NCI-H2196 treated with DMSO at 0.1 percent for 48 hours (cell line): Measurements from ENCODE around the gene GPX4.

Experiments used
- DNase-seq: peaks from one replicate; lab custom pipeline; 2025; ENCODE audit not compliant: unreplicated experiment; lab: John Stamatoyannopoulos, UW

The GPX4 gene, protein sequence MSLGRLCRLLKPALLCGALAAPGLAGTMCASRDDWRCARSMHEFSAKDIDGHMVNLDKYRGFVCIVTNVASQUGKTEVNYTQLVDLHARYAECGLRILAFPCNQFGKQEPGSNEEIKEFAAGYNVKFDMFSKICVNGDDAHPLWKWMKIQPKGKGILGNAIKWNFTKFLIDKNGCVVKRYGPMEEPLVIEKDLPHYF

DNA sequence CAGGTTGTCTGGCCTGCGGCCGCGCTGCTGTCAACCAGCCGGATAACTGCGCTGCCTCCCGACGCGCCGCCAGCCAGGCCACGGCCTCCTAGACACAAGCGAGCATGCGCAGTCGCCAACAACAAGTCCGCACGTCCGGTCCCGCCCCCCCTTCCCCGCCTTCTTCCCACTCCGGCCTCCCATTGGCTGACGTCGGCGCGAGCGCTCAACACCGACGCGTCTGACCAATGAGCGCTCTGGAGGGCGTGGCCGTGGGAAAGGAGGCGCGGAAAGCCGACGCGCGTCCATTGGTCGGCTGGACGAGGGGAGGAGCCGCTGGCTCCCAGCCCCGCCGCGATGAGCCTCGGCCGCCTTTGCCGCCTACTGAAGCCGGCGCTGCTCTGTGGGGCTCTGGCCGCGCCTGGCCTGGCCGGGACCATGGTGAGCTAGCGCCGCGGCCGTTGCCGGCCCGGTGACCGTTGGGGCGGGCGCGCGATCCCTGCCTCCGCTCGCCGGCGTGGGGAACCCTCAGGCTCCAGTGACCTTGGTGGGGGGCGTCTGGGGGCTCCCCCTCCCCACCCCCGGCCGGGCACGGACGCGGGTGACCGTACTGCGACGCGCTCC, at the start of gene GPX4:
TSS of gene GPX4 (plus strand) at position 287 of the 603 bp plus-strand sequence. CDS start at position 337, 50 bp downstream.
- peak; percentile 96 for DNase-seq

DNA sequence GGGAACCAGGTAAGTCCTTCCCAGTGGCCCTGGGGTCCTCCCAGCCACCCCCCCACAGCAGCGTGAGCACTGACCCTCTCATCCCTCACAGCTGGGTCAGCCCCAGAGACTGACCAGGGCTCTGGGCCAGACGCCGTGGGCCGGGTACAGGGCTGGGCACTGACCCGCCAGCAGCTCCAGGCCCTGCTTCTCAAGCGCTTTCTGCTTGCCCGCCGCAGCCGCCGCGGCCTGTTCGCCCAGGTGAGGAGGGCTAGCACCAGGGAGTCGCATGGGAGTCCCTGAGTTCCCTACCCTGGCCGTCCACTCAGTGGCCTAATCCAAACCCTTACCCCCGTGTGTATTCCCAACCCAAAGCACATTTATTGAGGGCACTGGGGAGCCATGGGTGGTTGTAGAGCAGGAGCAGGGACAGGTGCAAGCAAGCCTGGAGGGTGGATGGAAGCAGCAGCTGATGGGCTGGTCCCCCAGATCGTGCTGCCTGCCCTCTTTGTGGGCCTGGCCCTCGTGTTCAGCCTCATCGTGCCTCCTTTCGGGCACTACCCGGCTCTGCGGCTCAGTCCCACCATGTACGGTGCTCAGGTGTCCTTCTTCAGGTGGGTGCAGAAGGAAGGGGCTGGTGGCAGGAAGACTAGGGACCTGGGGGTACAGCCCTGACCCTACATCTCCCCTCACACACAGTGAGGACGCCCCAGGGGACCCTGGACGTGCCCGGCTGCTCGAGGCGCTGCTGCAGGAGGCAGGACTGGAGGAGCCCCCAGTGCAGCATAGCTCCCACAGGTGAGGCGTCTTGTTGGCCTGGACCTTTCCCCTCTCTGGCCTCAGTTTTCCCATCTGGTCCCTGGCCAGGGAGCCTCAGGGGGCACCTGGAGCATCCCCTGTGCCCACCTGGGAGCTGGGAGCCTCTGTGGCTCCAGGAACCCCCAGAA, 49.4 kb upstream of the GPX4 start:
- no peak for DNase-seq

DNA sequence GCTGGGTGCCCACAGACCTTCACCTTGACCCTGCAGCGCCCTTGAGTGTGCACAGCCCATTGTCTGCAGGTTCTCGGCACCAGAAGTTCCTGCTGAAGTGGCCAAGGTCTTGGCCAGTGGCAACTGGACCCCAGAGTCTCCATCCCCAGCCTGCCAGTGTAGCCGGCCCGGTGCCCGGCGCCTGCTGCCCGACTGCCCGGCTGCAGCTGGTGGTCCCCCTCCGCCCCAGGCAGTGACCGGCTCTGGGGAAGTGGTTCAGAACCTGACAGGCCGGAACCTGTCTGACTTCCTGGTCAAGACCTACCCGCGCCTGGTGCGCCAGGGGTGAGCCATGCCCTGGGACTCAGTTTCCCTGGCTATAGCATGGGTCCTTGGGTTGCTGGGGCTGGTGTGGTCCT, 48.8 kb upstream of the GPX4 start:
- DNase-seq: no peak

DNA sequence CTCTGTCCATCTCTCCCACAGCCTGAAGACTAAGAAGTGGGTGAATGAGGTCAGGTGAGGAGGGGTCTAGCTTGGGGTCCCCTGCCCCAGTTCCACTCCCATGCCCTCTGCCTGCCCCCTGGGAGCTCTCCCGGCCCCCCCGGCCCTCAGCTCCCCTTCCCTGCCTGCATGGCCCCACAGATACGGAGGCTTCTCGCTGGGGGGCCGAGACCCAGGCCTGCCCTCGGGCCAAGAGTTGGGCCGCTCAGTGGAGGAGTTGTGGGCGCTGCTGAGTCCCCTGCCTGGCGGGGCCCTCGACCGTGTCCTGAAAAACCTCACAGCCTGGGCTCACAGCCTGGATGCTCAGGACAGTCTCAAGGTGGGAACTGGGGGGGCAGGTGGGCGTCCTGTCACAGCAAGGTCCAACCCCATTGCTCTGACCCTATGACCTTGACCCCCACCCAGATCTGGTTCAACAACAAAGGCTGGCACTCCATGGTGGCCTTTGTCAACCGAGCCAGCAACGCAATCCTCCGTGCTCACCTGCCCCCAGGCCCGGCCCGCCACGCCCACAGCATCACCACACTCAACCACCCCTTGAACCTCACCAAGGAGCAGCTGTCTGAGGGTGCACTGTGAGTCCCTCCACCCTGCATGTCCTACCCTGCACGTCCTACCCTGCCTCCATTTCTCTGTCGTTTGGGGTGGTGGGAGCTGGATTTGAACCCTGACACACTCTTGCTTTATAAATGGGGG, 47.7 kb upstream of the GPX4 start:
- no peak for DNase-seq

DNA sequence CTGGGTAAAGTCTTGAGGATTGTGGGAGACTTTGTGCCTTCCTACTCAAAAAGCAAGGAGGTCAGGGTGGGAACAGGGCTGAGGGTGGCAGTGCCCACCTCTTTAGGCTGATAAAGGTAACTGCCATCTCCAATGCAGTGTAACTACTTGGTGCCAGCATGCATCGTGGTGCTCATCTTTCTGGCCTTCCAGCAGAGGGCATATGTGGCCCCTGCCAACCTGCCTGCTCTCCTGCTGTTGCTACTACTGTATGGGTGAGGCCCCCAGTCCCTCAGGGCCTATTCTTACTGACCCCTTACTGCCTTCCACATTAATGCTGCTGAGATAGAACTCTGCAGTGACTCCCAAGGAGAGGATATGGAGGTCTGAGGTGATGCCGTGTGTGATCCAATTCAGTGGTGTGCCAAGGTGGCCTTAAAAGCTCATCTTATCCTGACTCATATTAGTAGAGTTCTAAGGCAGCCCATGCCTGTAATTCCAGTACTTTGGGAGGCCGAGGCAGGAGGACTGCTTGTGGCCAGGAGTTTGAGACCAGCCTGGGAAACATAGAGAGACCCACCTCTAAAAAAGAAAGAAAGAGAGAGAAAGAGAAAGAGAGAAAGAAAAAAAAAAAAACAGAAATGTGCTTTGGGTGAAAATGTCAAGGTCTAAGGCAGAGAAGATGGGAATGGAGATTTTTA, 46.5 kb upstream of the GPX4 start:
- peak; percentile 16 for DNase-seq

DNA sequence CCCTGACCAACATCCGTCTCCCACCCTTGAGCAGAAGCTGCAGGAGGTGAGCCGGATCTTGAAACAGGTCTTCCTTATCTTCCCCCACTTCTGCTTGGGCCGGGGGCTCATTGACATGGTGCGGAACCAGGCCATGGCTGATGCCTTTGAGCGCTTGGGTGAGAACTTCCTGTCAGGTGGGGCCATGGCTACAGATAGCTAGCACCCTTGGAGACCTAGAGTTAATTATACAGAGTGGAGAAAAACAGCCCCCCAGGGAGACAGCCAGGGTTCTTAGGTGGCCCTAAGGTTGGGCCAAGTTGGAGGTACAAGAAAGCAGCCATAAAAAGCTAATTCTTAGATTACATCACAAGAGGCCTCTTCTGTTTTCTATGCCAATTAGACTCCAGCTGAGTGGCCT, 45.7 kb upstream of the GPX4 start:
- no peak for DNase-seq

DNA sequence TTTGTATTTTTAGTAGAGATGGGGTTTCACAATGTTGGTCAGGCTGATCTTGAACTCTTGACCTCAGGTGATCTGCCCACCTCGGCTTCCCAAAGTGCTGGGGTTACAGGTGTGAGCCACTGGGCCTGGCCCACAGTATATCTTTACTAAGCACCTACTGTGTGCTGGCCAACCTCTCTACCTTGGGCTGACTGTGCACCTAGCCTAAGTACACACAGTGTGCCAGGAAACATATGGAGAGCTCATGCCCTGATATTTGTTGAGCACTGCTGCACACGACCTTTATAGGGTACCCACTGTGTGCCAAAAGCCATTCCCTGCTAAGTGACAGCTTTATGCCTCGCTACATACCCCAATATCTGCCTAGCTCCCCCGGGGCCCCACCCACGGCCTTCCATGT, 43.1 kb upstream of the GPX4 start:
- DNase-seq: no peak

DNA sequence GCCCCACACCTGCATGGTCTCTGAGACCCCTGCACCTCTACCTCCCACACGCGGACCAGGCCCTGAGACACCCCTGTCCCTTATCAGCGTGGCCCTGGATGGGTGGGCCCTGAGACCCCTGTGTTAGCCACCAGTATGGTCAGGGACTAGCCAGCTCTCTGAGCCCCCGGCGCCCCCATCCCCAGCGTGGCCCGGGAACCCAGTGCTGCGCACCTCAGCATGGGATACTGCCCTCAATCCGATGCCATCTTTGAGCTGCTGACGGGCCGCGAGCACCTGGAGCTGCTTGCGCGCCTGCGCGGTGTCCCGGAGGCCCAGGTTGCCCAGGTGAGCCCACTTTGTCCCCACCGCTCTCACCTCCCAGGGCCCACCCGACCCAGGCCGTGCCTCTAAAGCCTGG, 41.8 kb upstream of the GPX4 start:
- DNase-seq: no peak

DNA sequence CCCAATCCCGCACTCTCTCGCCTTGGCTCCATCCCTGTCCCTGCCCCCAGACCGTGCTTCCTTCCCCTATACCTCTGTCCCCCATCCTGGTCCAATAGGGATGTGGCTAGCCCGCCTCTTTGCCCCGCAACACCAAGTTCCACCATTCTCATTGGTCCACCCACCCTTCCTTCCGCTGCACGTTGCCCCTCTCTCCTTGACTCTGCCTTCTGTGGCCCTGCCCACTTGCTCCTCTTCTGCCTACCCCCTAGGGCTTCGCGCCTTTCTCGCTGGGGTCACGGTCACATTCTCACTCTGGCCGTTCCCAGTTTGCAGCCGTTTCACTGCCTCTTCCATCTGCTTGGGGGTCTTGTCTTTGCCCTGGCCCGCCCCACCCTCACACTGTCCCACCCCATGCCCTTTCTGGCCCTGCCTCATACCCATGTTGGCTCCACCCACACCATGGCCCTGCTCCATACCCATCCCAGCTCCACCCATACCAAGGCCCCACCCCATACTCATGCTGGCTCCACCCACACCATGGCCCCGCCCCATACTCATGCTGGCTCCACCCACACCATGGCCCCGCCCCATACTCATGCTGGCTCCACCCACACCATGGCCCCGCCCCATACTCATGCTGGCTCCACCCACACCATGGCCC, 41.3 kb upstream of the GPX4 start:
- DNase-seq: no peak

DNA sequence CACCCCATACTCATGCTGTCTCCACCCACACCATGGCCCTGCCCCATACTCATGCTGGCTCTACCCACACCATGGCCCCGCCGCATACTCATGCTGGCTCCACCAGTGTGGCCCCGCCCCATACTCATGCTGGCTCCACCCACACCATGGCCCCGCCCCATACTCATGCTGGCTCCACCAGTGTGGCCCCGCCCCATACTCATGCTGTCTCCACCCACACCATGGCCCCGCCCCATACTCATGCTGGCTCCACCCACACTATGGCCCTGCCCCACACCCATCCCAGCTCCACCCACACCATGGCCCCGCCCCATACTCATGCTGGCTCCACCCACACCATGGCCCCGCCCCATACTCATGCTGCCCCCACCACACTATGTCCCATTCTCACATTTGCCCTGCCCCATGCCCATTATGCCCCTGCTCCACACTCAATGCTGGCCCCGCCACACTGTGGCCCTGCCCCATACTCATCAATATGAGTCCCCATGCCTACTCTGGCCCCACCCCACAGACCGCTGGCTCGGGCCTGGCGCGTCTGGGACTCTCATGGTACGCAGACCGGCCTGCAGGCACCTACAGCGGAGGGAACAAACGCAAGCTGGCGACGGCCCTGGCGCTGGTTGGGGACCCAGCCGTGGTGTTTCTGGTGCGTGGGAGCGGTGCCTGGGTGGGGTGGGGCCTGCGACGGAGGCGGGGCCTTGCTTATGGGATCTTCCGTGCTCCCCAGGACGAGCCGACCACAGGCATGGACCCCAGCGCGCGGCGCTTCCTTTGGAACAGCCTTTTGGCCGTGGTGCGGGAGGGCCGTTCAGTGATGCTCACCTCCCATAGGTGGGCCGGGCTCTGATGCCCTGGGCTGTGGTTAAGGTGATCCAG, 40.5 kb upstream of the GPX4 start:
- no peak for DNase-seq

DNA sequence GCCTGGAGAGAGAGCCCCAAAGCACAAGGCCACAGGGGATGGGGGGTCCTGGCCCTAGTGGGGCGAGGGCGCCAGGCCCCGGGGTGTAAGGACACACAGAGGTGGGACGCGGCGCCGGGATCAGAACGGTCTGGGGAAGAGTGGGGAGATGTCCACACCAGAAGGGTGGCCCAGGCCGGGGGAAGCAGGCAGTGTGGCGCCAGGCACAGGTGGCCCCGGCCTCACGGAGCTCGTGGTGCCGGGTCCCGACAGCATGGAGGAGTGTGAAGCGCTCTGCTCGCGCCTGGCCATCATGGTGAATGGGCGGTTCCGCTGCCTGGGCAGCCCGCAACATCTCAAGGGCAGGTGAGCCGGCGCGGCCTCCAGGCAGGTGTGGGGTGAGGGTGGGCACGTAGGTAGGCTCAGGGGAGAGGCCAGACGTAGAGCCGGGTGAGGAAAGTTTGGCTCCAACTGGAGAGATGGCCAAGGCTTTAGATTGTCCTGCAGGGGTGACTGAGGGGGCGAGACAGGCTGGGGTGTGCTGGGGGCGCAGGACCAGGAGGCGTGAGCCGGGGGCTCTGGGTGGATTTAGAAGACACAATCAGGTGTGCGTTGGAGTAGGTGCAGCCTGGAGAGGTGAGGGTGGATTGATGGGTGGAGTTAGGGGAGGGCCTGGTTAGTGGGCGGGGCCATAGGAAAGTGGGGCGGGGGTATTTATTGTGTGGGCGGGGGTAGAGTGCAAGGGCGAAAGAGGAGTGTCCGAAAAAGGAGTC, 39.7 kb upstream of the GPX4 start:
- no peak for DNase-seq

DNA sequence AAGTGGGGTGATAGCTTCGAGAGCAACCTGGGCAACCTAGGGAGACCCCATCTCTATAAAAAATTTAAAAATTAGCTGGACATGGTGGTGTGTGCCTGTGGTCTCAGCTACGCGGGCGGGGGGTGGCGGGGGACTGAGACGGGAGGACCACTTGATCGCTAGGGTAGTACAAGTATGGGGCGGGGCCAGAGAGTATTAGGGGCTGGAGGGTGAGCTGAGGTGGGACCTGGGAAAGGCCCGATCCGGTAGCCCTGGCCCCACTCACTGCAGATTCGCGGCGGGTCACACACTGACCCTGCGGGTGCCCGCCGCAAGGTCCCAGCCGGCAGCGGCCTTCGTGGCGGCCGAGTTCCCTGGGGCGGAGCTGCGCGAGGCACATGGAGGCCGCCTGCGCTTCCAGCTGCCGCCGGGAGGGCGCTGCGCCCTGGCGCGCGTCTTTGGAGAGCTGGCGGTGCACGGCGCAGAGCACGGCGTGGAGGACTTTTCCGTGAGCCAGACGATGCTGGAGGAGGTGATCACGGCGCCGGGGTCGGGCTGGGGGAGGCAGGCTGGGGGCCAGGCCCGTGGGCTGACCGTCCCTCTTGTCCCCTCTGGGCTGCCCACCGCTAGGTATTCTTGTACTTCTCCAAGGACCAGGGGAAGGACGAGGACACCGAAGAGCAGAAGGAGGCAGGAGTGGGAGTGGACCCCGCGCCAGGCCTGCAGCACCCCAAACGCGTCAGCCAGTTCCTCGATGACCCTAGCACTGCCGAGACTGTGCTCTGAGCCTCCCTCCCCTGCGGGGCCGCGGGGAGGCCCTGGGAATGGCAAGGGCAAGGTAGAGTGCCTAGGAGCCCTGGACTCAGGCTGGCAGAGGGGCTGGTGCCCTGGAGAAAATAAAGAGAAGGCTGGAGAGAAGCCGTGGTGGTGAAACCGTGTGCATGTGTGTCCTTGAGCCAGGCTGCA, 38.9 kb upstream of the GPX4 start:
- peak; percentile 9 for DNase-seq

DNA sequence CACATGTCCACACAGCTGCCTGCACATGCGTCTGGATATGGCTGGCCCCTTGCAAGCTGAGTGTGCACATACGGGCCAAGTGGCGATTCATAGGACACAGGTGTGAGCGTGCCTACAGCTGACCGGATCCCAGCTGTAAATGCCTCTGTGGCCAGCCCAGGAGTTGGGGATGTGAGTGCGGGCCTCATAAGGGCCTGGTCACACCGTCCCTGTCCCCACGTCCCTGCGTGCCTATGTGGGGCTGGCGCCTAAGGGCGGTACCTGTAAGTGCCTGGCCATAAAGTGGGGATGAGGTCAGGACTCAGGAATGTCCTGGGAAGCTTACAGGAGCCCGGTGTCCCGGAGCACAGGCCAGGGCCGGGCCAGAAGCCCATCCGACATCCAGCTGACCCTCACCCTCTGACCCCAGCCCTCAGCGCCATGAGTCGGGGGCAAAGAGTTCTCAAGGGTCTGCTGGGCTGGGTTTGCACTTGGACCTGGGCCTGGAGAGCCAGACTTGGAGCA, 38.1 kb upstream of the GPX4 start:
- DNase-seq: no peak

DNA sequence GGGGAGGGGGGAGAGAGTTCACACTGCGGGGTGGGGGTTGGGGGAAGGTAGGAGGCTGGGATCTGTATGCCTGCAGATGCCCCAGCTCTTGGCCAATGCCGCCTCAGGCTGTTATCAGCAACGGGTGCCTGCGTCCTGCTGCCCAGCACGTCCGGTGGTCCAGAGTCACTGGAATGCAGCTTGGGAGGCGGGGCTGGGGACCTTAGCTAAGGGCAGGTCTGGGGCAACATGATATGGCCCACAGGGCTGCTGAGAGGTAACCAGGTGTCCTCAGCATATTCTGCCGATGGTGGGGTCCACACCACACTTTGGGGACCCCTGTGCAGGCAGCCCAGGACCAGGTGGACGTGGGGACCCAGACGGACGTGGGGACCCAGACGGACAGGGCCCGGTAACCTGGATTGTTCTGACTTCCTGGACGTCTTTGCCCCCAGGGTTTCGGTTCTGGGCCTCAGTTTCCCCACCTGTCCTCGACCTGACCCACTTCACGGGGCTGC, 37.5 kb upstream of the GPX4 start:
- DNase-seq: no peak

DNA sequence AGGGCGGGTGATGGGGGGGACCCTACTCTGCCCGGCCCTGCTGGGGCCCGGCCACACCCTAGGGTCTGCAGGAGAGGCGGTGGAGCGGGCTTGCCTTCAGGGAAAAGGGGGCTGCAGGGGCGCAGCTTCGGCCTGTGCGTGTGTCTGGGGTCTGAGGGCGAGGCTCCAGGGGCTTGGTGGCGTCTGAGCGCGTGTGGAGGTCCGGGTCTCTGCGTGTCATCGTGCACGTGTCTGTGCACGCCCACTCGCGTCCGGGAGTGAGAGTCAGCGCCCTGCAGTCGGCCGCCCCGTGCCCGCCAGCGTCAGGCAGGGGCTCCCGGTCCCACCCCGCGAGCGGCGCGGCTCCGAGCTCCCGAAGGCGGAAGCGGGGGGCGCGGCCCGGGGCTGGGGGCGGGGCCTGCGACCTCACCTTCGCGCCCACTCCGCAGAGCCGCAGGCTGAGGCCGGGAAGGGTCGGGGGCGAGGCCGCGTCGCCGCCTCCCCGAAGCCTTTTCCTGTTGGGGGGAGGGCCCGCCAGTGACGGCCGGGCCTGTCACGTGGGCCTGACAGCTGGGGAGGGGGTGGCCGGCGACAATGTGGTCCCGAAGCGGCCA, 37.0 kb upstream of the GPX4 start, which contains the start of gene ARHGAP45:
TSS of gene ARHGAP45 (plus strand) at position 420 of the 593 bp plus-strand sequence. CDS start 239 bp downstream, outside the sequence.
- DNase-seq: no peak

DNA sequence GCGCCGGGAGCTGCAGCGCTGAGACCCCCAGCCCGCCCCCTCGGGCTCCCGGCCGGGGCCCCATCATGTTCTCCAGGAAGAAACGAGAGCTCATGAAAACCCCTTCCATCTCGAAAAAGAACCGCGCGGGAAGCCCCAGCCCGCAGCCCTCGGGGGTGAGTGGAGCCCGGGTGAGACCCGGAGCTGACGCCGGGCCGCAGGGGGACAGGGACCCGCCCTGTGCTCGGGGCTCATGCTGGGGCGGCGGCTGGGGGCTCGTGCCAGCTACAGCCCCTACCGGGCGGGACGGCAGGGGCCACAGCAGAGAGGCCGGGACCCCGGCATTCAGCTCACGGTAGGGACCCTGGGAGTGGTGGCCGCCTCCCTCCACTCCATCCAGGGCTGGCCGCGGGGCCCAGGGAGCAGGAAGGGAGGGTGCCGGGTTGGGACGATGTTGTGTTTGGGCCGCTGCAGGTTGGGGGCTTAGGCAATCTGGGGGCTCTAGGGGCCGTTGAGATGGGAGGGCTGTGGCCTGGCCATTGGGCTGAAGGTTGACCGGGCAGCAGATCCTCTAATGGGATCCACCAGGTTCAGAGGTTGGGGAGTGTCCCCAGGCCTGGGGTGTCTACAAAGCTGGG, 36.3 kb upstream of the GPX4 start:
- DNase-seq: no peak
